GM19468 (cell line): ENCODE data around the gene ZNF277.
A peak's percentile ranks its signal among the peaks of the same experiment; 100 is the strongest.
"Not testable (repeated sequence)": the region's sequence is repeated elsewhere in the genome, so short reads cannot be mapped to it uniquely, and the experiment has no call there.

Source experiments
- ATAC-seq: cut with Tn5 transposase; IDR thresholded peaks from one replicate; pipeline ENCODE4 v1.9.1; 2021; ENCODE audit warnings: mild to moderate bottlenecking, moderate library complexity, moderate number of reproducible peaks; ENCODE audit not compliant: unreplicated experiment; ENCODE audit errors: extremely low read depth

ZNF277 gene

DNA sequence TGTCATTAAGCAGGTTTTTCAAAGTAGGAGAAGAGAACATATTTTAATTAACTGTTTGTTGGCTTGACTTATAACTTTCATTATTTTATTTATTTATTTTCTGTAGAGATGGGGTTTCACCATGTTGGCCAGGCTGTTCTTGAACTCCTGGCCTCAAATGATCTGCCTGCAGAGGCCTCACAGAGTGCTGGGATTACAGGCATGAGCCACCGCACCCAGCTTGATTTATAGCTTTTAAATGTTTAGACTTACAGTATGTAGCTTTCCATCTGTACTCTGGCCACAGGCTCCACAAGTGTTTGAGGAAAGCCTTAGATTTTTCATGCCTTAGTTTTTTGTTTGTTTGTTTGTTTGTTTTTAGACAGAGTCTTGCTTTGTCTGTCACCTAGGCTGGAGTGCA lies 171.1 kb downstream of the ZNF277 start:
- ATAC-seq: no peak

GRCh38 chr7:112381311-112382091 lies 175.0 kb downstream of the ZNF277 start:
- no peak for ATAC-seq

GRCh38 chr7:112383671-112384417 lies 177.3 kb downstream of the ZNF277 start:
- peak; percentile 35 for ATAC-seq

- ATAC-seq: no peak
These were observed 179.0 kb downstream of the ZNF277 start for GRCh38 chr7:112385516-112385915.

GRCh38 chr7:112386619-112387018 lies 180.1 kb downstream of the ZNF277 start:
- no peak for ATAC-seq

DNA sequence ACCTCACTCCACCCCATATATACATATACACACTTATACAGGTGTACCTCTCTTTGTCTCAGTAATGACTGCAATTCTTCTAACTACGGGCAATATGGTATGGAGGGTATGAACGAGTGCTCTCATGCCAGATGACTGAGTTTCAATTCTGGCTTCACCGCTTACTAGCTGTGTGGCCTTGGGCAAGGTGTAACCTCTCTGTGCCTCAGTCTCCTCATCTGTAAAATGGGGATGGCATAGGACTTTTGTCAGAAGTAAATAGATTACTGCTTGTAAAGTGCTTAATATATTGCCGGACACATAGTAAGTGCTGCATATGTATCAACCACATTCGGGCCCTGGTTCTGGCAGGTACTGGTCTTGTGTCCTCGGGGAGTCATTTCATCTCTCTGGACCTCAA lies 183.7 kb downstream of the ZNF277 start:
- no peak for ATAC-seq

DNA sequence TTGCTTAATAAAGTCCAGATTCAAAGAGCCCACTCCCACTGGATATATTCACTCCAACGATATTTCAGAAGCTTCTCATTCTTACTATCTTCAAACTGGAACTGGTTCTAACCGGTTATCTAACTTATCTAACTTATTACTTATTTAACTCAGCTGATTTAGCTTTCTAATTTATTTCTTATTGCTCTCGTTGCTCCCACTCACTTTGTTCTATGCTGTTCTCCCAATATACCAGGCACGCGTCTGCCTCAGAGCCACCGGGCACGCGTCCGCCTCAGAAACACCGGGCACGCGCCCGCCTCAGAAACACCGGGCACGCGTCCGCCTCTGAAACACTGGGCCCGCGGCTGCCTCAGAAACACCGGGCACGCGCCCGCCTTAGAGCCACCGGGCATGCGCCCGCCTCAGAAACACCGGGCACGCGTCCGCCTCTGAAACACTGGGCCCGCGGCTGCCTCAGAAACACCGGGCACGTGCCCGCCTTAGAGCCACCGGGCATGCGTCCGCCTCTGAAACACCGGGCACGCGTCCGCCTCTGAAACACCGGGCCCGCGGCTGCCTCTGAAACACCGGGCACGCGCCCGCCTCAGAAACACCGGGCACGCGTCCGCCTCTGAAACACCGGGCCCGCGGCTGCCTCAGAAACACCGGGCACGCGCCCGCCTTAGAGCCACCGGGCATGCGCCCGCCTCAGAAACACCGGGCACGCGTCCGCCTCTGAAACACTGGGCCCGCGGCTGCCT lies 184.8 kb downstream of the ZNF277 start:
- ATAC-seq: not testable (repeated sequence)

- peak; percentile 51 for ATAC-seq
These were observed 185.4 kb downstream of the ZNF277 start for GRCh38 chr7:112391841-112392286.
